Transverse colon (tissue), 4 donors: ENCODE results near the gene BBX.

Source experiments
- EP300 ChIP-seq: sonication (generic); formaldehyde crosslinking; IDR thresholded peaks from one replicate; pipeline ENCODE4 v1.6.1; 2017; ENCODE audit warnings: antibody characterized with exemption, low read depth
- POLR2A ChIP-seq: fragments of 450-650 bp; IDR thresholded peaks from one replicate; pipeline ENCODE4 v1.6.1; 2016; ENCODE audit warnings: antibody characterized with exemption, mild to moderate bottlenecking, moderate library complexity
- POLR2AphosphoS5 ChIP-seq, 3 donors: sonication (generic); formaldehyde crosslinking; IDR thresholded peaks; one replicate each; pipeline ENCODE4 v1.6.1; 2016; ENCODE audit warnings: antibody characterized with exemption in 3 of 3
- TF ChIP-seq, protein P1 (sequence below), 5 experiments: fragments of 200-600 bp in 3 of 5; fragments of 450-650 bp in 2 of 5; sonication (generic) in 3 of 5; IDR thresholded peaks; 1 replicate in 2 of 5; 2 replicates in 3 of 5; pipeline ENCODE4 v1.5.1; 2016 to 2017; ENCODE audit warnings: antibody characterized with exemption in 5 of 5, inconsistent platforms in 3 of 5, mild to moderate bottlenecking in 2 of 5, moderate library complexity in 1 of 5

DNA sequence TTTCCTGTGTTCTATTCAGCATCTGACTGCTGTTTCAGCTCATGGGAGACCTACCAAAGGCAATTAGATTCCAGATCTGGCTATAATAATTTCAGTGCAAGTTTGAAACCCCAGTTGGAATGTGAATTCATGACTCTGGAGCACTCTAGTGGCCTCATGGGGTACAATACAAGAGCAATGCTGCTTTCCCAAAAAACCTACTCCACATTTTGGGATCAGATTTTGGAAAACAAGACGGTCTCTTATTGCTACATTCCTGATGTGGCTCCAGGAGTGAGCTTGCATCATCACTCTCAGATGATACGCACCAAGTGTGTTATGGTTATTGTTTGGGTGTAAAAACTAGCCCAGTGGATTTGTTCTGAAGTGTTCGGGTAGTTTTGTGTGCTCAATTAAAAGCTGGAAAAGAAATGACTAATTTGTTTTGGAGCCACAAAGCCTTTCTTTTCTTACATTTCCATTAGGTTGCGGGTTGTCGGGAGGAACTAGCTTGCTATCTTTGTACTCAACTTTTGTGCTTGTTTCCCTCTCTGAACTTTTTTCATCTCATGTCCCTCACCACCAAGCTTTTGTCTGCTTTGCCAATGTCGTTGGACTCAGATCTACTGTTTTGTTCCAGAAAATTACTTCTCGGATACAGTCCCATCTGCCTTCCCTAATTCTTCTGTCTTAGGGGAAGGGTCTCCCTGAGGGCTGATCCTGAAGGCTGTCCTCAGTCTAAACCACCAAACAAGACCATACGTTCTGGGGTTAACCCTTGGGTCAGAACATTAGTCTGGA lies 272.1 kb downstream of the BBX start:
- no peak for TF ChIP-seq POLR2A
- TF ChIP-seq, protein P1, sequence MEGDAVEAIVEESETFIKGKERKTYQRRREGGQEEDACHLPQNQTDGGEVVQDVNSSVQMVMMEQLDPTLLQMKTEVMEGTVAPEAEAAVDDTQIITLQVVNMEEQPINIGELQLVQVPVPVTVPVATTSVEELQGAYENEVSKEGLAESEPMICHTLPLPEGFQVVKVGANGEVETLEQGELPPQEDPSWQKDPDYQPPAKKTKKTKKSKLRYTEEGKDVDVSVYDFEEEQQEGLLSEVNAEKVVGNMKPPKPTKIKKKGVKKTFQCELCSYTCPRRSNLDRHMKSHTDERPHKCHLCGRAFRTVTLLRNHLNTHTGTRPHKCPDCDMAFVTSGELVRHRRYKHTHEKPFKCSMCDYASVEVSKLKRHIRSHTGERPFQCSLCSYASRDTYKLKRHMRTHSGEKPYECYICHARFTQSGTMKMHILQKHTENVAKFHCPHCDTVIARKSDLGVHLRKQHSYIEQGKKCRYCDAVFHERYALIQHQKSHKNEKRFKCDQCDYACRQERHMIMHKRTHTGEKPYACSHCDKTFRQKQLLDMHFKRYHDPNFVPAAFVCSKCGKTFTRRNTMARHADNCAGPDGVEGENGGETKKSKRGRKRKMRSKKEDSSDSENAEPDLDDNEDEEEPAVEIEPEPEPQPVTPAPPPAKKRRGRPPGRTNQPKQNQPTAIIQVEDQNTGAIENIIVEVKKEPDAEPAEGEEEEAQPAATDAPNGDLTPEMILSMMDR (IDR thresholded peaks at IDR 0.05): peak in 3 of 5 experiments; percentile 12 to 17 (median 13)
- no peak for TF ChIP-seq POLR2AphosphoS5 (IDR thresholded peaks at IDR 0.05)
- no peak for TF ChIP-seq EP300
